RWPE2 (cell line): ENCODE data around the gene PTPRT.

Source experiments
- ATAC-seq: fragments of 200-7000 bp; cut with Tn5 transposase; 3 replicates; pipeline ENCODE4 v1.9.1; 2021; ENCODE audit warnings: low read depth
- DNase-seq: peaks from one replicate; pipeline ENCODE4 v3.0.0-alpha.2; 2020; ENCODE audit warnings: low spot score
- H3K27ac ChIP-seq: fragments of 450-650 bp; 2 replicates; pipeline ENCODE4 v1.5.1; 2017; ENCODE audit warnings: mild to moderate bottlenecking; ENCODE audit not compliant: poor library complexity, severe bottlenecking
- H3K27me3 ChIP-seq: fragments of 250-450 bp; sonication (Bioruptor Pico); 2 replicates; pipeline ENCODE4 v1.5.1; 2021; ENCODE audit warnings: mild to moderate bottlenecking, moderate library complexity; ENCODE audit not compliant: insufficient read depth, poor library complexity, severe bottlenecking
- H3K36me3 ChIP-seq: fragments of 250-450 bp; sonication (Bioruptor Pico); 2 replicates; pipeline ENCODE4 v1.5.1; 2020; ENCODE audit warnings: low read depth, mild to moderate bottlenecking, moderate library complexity
- H3K4me1 ChIP-seq: fragments of 250-450 bp; sonication (Bioruptor Pico); 2 replicates; pipeline ENCODE4 v1.5.1; 2021; ENCODE audit warnings: mild to moderate bottlenecking, moderate library complexity; ENCODE audit not compliant: insufficient read depth, poor library complexity, severe bottlenecking
- H3K4me3 ChIP-seq: fragments of 250-450 bp; sonication (Bioruptor Pico); 2 replicates; pipeline ENCODE4 v1.5.1; 2021; ENCODE audit warnings: mild to moderate bottlenecking, moderate library complexity; ENCODE audit not compliant: severe bottlenecking
- H3K9me3 ChIP-seq: fragments of 250-450 bp; sonication (Bioruptor Pico); 2 replicates; pipeline ENCODE4 v1.5.1; 2021; ENCODE audit warnings: mild to moderate bottlenecking, moderate library complexity; ENCODE audit not compliant: severe bottlenecking
- TF ChIP-seq, protein P1 (sequence below): fragments of 450-650 bp; IDR thresholded peaks from one replicate; pipeline ENCODE4 v1.5.1; 2017; ENCODE audit warnings: mild to moderate bottlenecking, moderate library complexity; ENCODE audit not compliant: poor library complexity, severe bottlenecking

PTPRT gene

DNA sequence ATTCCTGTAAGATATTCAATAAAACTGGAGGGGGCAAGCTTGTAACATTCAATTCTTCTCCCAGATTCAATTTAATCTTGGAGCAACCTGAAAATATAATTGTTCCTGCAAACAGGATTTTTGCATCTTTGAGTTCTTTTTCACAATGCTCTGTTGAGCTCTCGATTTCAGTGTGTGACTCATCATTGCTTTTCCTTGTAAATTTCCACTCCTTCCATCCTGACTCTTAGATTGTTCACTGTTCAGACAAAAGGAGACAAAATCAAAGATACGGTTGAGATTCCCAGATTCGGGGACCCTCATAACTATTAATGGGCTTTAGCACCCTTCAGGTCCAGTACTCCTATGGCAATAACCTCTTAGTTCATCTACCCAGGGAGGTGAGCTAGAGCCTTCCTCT, 999.6 kb downstream of the PTPRT start:
- H3K36me3 ChIP-seq, result no peaks in the 10 kb centered on the region
- H3K4me1 ChIP-seq, result no peaks in the 10 kb centered on the region
- no peak overlapping the region for H3K4me3 ChIP-seq
- no peaks in the 10 kb centered on the region for H3K27me3 ChIP-seq
- H3K9me3 ChIP-seq, result peaks cover 8% of the 10 kb centered on the region
- TF ChIP-seq, protein P1, sequence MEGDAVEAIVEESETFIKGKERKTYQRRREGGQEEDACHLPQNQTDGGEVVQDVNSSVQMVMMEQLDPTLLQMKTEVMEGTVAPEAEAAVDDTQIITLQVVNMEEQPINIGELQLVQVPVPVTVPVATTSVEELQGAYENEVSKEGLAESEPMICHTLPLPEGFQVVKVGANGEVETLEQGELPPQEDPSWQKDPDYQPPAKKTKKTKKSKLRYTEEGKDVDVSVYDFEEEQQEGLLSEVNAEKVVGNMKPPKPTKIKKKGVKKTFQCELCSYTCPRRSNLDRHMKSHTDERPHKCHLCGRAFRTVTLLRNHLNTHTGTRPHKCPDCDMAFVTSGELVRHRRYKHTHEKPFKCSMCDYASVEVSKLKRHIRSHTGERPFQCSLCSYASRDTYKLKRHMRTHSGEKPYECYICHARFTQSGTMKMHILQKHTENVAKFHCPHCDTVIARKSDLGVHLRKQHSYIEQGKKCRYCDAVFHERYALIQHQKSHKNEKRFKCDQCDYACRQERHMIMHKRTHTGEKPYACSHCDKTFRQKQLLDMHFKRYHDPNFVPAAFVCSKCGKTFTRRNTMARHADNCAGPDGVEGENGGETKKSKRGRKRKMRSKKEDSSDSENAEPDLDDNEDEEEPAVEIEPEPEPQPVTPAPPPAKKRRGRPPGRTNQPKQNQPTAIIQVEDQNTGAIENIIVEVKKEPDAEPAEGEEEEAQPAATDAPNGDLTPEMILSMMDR, result no peak
- DNase-seq (no peak), ATAC-seq (no peak)
- H3K27ac ChIP-seq, result no peak overlapping the region

DNA sequence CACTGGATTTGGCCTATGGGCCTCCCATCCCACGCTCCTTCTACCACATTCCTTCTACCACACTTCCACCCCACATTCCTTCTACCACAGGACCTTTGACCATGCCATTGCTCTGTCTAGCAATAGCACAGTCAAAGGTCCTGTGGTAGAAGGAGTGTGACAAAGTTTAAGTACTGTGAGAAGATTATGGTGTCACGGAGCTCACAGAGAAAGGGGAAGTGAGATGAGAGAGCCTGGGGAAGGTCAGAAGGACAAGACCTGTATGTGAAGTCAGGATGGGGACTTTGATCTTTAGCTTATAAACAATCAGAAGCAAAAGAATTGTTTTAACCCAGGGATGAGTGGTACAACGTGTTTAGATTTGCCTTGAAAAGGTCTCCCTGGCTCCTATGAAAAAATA, 1003.4 kb downstream of the PTPRT start:
- no peaks in the 10 kb centered on the region for H3K36me3 ChIP-seq
- H3K4me1 ChIP-seq, result no peaks in the 10 kb centered on the region
- no peaks in the 10 kb centered on the region for H3K27me3 ChIP-seq
- no peak overlapping the region for H3K4me3 ChIP-seq
- no peak for DNase-seq
- peaks cover 5% of the 10 kb centered on the region for H3K9me3 ChIP-seq
- no peak overlapping the region for H3K27ac ChIP-seq
- ATAC-seq, result no peak
- TF ChIP-seq, protein P1, result no peak

DNA sequence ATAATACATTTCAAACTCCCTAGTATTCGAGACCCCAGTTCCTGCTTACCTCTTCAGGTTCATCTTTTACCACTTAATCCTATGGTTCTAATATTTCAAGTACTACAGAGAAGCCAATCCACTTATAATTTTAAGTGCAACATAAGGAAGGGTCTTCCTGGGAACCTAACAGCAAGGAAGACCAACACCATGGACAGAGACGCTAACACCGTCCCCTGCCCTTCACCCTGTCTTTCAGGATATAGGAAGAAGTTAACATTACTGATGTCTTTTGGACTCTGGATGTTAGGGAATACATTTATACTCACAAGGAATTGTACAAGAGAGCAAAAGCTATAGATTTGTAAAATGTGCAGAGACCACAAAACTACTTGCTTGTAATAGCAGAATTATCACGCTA, 1006.6 kb downstream of the PTPRT start:
- TF ChIP-seq, protein P1, result no peak
- DNase-seq, result no peak
- Histone ChIP-seq H3K36me3 (no peaks in the 10 kb centered on the region), H3K27ac (no peak overlapping the region), H3K9me3 (peaks cover 4% of the 10 kb centered on the region), H3K4me1 (no peaks in the 10 kb centered on the region), H3K4me3 (no peak overlapping the region), H3K27me3 (no peaks in the 10 kb centered on the region)
- ATAC-seq, result no peak

DNA sequence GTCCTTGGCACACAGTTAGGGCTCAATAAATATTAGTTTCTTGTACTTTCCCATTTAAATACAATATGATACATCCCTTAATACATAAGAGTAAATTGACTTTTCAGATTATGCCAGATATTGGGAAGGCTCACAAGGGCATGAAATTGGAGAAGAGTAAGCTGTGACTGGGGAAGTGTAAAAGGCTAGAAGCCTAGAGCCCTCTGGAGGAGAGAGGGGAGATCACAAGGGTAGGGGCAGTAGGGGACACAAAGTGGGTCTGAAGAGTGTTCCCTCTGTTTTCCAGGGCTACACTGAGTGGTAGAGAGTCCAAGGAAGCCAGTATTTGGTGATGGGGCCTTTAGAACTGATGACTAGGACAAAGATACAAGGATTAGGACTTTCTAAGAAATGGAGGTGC, 1008.6 kb downstream of the PTPRT start:
- H3K9me3 ChIP-seq, result peaks cover 3% of the 10 kb centered on the region
- TF ChIP-seq, protein P1, result no peak
- no peaks in the 10 kb centered on the region for H3K4me1 ChIP-seq
- no peak overlapping the region for H3K27ac ChIP-seq
- DNase-seq (no peak), ATAC-seq (no peak)
- no peak overlapping the region for H3K4me3 ChIP-seq
- H3K36me3 ChIP-seq, result no peaks in the 10 kb centered on the region
- H3K27me3 ChIP-seq, result no peaks in the 10 kb centered on the region

DNA sequence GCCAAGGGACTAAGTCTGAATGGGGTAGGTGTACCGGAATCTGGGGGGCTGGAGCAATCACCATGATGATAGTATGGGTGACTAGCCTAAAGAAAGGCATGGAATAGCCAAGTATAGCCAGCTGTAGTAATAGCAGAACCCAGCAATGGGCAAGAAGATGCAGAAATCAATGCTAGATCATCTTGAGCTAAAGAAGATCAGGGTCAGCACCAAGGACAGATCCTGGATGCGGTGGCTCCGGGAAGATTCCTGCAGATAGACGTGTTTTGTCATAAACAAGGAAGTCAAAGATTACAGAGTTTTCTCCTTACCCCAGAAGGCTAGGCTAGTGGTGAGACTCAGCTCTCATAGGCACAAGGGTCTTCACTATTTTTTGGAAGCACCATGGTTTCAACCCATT, 1009.9 kb downstream of the PTPRT start:
- ATAC-seq, result peak; percentile 52; the same call in 2 of the 3 replicates
- TF ChIP-seq, protein P1, result no peak
- H3K4me3 ChIP-seq, result no peak overlapping the region
- no peak for DNase-seq
- no peaks in the 10 kb centered on the region for H3K36me3 ChIP-seq
- no peak overlapping the region for H3K27ac ChIP-seq
- H3K9me3 ChIP-seq, result no peaks in the 10 kb centered on the region
- no peaks in the 10 kb centered on the region for H3K27me3 ChIP-seq
- H3K4me1 ChIP-seq, result no peaks in the 10 kb centered on the region
